ENCODE measurements around the gene PCDHB11.
"Not testable (repeated sequence)": the region's sequence is repeated elsewhere in the genome, so short reads cannot be mapped to it uniquely, and the experiment has no call there.

Gene PCDHB11

DNA sequence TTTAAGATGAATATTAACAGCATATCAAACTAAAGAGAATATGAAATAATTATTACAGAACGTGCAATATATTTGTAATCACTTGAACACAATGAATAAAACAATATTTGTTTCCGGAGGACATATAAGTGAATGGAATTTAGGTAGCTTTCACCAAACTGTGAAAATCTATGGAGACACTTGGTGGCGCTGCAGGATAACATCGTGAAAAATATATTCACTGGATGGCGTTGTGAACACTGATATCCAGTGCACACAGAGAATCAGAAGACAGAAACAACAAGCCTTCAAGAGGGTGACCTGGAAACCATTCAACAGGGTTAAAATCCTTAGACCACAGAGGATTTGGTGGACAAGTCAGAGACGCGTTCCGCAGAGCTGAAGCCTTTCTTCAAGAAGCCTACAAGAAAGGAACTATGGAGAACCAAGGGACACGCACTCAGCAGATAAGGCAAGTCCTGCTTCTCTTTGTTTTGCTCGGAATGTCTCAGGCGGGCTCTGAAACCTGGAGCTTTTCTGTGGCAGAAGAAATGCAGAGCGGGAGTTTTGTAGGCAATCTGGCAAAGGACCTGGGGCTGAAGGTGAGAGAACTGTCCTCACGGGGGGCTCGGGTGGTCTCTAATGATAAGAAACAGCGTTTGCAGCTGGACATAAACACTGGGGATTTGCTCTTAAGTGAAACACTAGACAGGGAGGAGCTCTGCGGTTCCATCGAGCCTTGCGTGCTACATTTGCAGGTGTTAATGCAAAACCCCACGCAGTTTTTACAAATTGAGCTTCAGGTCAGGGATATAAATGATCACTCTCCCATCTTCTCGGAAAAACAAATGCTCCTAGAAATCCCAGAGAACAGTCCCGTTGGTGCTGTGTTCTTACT lies at the start of gene PCDHB11:
TSS of gene PCDHB11 (plus strand) at position 269 of the 877 bp plus-strand sequence. CDS start at position 417, 148 bp downstream.
- in situ Hi-C loops (cut with MboI; ENCODE audit: low sequenced_read_pairs) = loop anchor here (25.0 kb wide), 1 partner anchor 363 kb away; no protein-coding TSS in a partner anchor

DNA sequence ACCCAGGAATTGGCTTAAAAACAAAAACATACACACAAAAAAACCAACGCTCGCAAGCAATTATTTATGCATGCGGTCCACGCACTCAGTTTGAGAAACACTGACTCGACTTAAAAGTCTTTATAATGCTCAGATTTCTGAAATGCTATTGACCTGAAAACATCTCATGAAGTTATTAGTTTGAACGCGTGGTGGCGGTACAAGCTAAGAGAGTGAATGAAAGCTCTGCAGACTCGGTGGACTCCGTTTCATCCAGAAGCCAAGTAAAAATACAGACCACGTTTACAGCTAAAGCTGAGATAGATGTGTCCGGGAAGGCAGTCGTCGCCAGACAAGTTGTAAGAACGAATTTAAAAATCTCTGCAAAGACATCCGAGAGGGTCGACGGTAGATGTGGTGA lies 49.6 kb upstream of the PCDHB11 start, which contains the start of gene PCDHB6:
TSS of gene PCDHB6 (plus strand) at position 246 of the 400 bp plus-strand sequence. CDS start 201 bp downstream, outside the sequence.
- in situ Hi-C loops (cut with MboI; ENCODE audit: low sequenced_read_pairs) = no loop called here

DNA sequence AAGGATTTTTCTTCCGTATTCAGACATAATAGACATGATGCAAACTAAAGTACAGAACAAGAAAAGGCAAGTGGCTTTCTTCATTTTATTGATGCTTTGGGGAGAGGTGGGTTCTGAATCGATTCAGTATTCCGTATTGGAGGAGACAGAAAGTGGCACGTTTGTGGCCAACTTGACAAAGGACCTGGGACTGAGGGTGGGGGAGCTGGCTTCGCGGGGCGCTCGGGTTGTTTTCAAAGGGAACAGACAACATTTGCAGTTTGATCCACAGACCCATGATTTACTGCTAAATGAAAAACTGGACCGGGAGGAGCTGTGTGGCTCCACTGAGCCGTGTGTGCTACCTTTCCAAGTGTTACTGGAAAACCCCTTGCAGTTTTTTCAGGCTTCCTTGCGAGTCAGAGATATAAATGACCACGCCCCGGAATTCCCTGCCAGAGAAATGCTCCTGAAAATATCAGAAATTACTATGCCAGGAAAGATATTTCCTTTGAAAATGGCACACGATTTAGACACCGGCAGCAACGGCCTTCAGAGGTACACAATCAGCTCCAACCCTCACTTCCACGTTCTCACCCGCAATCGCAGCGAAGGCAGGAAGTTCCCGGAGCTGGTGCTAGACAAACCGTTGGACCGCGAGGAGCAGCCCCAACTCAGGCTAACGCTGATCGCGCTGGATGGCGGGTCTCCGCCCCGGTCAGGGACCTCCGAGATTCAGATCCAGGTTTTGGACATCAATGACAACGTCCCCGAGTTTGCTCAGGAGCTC lies 49.0 kb upstream of the PCDHB11 start:
- in situ Hi-C loops (cut with MboI; ENCODE audit: low sequenced_read_pairs) = no loop called here

DNA sequence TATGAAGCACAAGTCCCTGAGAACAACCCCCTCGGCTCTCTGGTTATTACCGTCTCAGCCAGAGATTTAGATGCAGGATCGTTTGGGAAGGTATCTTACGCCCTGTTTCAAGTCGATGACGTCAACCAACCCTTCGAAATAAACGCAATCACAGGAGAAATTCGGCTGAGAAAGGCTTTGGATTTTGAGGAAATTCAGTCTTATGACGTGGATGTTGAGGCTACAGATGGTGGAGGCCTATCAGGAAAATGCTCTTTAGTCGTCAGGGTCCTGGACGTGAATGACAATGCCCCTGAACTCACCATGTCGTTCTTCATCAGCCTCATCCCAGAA lies 48.5 kb upstream of the PCDHB11 start:
- in situ Hi-C loops (cut with MboI; ENCODE audit: low sequenced_read_pairs) = no loop called here

DNA sequence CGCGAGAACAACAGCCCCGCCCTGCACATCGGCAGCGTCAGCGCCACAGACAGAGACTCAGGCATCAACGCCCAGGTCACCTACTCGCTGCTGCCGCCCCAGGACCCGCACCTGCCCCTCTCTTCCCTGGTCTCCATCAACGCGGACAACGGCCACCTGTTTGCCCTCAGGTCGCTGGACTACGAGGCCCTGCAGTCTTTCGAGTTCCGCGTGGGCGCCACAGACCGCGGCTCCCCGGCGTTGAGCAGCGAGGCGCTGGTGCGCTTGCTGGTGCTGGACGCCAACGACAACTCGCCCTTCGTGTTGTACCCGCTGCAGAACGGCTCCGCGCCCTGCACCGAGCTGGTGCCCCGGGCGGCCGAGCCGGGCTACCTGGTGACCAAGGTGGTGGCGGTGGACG lies 47.8 kb upstream of the PCDHB11 start:
- in situ Hi-C loops (cut with MboI; ENCODE audit: low sequenced_read_pairs) = not testable (repeated sequence)

DNA sequence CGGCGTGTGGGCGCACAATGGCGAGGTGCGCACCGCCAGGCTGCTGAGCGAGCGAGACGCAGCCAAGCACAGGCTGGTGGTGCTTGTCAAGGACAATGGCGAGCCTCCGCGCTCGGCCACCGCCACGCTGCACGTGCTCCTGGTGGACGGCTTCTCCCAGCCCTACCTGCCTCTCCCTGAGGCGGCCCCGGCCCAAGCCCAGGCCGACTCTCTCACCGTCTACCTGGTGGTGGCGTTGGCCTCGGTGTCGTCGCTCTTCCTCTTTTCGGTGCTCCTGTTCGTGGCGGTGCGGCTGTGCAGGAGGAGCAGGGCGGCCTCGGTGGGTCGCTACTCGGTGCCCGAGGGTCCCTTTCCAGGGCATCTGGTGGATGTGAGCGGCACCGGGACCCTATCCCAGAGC lies 47.3 kb upstream of the PCDHB11 start:
- in situ Hi-C loops (cut with MboI; ENCODE audit: low sequenced_read_pairs) = not testable (repeated sequence)

GRCh38 chr5:141155540-141156374 lies 43.7 kb upstream of the PCDHB11 start:
- in situ Hi-C loops (cut with MboI; ENCODE audit: low sequenced_read_pairs) = no loop called here

GRCh38 chr5:141157356-141157755 lies 42.1 kb upstream of the PCDHB11 start:
- in situ Hi-C loops (cut with MboI; ENCODE audit: low sequenced_read_pairs) = not testable (repeated sequence)

GRCh38 chr5:141157901-141158300 lies 41.5 kb upstream of the PCDHB11 start:
- in situ Hi-C loops (cut with MboI; ENCODE audit: low sequenced_read_pairs) = not testable (repeated sequence)

DNA sequence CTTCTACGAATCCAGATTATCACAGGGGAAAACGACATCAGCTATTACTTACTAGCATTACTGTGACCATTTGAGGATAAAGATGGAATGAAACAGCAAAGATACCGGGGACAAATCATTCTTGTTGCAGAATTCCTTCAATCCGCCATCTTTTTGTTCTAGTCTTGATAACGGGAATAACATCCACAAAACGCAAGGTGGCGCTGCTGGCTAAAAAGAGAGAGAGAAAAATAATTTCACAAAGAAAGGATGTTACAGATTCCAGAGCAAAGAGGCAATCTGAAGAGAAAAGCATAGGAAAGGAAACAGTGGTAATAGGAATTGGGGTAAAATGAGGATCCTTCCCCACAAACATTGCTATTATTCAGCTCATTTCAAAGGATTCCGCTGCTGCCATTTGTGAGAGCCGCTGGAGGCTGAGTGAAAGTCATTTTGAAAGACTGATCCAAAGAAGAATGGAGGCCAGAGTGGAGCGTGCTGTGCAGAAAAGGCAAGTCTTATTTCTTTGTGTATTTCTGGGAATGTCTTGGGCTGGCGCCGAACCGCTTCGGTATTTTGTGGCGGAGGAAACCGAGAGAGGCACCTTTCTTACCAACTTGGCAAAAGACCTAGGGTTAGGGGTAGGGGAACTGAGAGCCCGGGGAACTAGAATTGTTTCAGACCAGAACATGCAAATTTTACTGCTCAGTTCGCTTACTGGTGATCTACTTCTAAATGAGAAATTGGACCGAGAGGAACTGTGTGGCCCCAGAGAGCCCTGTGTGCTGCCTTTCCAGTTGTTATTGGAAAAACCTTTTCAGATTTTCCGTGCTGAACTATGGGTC lies 26.8 kb upstream of the PCDHB11 start, which contains the start of gene PCDHB7:
TSS of gene PCDHB7 (plus strand) at position 264 of the 824 bp plus-strand sequence. CDS start at position 456, 192 bp downstream.
- in situ Hi-C loops (cut with MboI; ENCODE audit: low sequenced_read_pairs) = no loop called here

DNA sequence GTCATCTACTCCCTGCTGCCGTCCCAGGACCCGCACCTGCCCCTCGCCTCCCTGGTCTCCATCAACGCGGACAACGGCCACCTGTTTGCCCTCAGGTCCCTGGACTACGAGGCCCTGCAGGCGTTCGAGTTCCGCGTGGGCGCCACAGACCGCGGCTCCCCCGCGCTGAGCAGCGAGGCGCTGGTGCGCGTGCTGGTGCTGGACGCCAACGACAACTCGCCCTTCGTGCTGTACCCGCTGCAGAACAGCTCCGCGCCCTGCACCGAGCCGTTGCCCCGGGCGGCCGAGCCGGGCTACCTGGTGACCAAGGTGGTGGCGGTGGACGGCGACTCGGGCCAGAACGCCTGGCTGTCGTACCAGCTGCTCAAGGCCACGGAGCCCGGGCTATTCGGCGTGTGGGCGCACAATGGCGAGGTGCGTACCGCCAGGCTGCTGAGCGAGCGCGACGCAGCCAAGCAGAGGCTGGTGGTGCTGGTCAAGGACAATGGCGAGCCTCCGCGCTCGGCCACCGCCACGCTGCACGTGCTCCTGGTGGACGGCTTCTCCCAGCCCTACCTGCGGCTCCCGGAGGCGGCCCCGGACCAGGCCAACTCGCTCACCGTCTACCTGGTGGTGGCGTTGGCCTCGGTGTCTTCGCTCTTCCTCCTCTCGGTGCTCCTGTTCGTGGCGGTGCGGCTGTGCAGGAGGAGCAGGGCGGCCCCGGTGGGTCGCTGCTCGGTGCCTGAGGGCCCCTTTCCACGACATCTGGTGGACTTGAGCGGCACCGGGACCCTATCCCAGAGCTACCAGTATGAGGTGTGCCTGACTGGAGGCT lies 24.9 kb upstream of the PCDHB11 start:
- in situ Hi-C loops (cut with MboI; ENCODE audit: low sequenced_read_pairs) = loop anchor here (25.0 kb wide), 1 partner anchor 388 kb away; no protein-coding TSS in a partner anchor

- in situ Hi-C loops (cut with MboI; ENCODE audit: low sequenced_read_pairs) = loop anchor here (25.0 kb wide), 1 partner anchor 386 kb away; no protein-coding TSS in a partner anchor
These were observed 23.5 kb upstream of the PCDHB11 start for GRCh38 chr5:141175933-141176332.

DNA sequence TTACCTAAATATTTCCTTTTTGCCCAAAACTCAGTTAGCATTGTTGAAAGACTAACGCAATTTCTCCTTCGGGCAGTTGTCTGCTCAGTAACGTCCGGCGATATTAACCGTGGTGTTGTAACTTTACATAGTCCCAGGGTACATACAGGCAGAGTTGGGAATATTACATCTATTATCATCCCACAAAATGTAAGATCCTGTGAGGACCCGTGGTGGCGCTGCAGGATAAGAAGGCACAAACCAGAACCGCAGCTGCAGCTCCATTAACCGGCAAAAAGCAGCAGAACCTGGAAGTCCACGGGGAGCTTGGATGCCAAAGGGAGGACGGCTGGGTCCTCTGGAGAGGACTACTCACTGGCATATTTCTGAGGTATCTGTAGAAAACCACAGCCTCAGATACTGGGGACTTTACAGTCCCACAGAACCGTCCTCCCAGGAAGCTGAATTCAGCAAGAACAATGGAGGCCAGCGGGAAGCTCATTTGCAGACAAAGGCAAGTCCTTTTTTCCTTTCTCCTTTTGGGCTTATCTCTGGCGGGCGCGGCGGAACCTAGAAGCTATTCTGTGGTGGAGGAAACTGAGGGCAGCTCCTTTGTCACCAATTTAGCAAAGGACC lies 21.7 kb upstream of the PCDHB11 start, which contains the start of gene PCDHB8:
TSS of gene PCDHB8 (plus strand) at position 214 of the 615 bp plus-strand sequence. CDS start at position 459, 245 bp downstream.
- in situ Hi-C loops (cut with MboI; ENCODE audit: low sequenced_read_pairs) = loop anchor here (25.0 kb wide), 1 partner anchor 385 kb away; no protein-coding TSS in a partner anchor

GRCh38 chr5:141179371-141179770 lies 20.1 kb upstream of the PCDHB11 start:
- in situ Hi-C loops (cut with MboI; ENCODE audit: low sequenced_read_pairs) = loop anchor here (25.0 kb wide), 1 partner anchor 383 kb away; no protein-coding TSS in a partner anchor

DNA sequence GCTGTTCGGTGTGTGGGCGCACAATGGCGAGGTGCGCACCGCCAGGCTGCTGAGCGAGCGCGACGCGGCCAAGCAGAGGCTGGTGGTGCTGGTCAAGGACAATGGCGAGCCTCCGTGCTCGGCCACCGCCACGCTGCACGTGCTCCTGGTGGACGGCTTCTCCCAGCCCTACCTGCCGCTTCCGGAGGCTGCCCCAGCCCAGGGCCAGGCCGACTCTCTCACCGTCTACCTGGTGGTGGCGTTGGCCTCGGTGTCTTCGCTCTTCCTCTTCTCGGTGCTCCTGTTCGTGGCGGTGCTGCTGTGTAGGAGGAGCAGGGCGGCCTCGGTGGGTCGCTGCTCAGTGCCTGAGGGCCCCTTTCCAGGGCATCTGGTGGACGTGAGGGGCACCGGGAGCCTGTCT lies 19.6 kb upstream of the PCDHB11 start:
- in situ Hi-C loops (cut with MboI; ENCODE audit: low sequenced_read_pairs) = loop anchor here (25.0 kb wide), 1 partner anchor 382 kb away; no protein-coding TSS in a partner anchor

- in situ Hi-C loops (cut with MboI; ENCODE audit: low sequenced_read_pairs) = loop anchor here (25.0 kb wide), 1 partner anchor 382 kb away; no protein-coding TSS in a partner anchor
These were observed 19.1 kb upstream of the PCDHB11 start for GRCh38 chr5:141180313-141180712.

- in situ Hi-C loops (cut with MboI; ENCODE audit: low sequenced_read_pairs) = loop anchor here (25.0 kb wide), 1 partner anchor 380 kb away; no protein-coding TSS in a partner anchor
These were observed 17.2 kb upstream of the PCDHB11 start, which contains the start of gene PCDHB16 for GRCh38 chr5:141182248-141182647. Gene PCDHB16 (plus strand): TSS chr5:141182387. CDS start chr5:141182560, 173 bp downstream.
